IMR-90 (cell line): ENCODE measurements around the gene ZNF778. TPM values are rescaled to one million over a fixed set of nuclear protein-coding genes. Genes with fewer than 3 reads are reported as not detected.

Experiments
- MAFK ChIP-seq: IDR thresholded peaks from 2 replicates; pipeline ENCODE4 v1.6.1; 2012; ENCODE audit warnings: low read depth, low read length, improper control_type of control experiment
- USF2 ChIP-seq: fragments of 150-350 bp; IDR thresholded peaks from 2 replicates; pipeline ENCODE4 v1.6.1; 2017; ENCODE audit warnings: mild to moderate bottlenecking, antibody characterized with exemption, low read length, low read depth
- polyA plus RNA-seq, 3 experiments: library from polyadenylated mRNA; depleted of rRNA; stranded (reverse); fragments of >200 nt; gene quantifications; 2 replicates each; pipeline ENCODE4 v1.2.3, GENCODE V29; 2012; ENCODE audit warnings: low replicate concordance in 1 of 3
- total RNA-seq: library from RNA; depleted of rRNA; stranded (reverse); fragments of >200 nt; gene quantifications from 2 replicates; pipeline ENCODE4 v1.2.3, GENCODE V29; 2012
- TF ChIP-seq, protein P1 (sequence below): conservative IDR thresholded peaks from 2 replicates; pipeline ENCODE4 v1.5.1; 2012; ENCODE audit warnings: mild to moderate bottlenecking, low read depth, low read length, improper control_type of control experiment

Gene ZNF778
- total and polyA plus RNA-seq, 2 of the 4 experiments (the other 2 are of a cell fraction): 5.6 to 9.9 TPM

GRCh38 chr16:89216315-89217137, 977 bp upstream of the ZNF778 start (continued):
- TF ChIP-seq, protein P1, sequence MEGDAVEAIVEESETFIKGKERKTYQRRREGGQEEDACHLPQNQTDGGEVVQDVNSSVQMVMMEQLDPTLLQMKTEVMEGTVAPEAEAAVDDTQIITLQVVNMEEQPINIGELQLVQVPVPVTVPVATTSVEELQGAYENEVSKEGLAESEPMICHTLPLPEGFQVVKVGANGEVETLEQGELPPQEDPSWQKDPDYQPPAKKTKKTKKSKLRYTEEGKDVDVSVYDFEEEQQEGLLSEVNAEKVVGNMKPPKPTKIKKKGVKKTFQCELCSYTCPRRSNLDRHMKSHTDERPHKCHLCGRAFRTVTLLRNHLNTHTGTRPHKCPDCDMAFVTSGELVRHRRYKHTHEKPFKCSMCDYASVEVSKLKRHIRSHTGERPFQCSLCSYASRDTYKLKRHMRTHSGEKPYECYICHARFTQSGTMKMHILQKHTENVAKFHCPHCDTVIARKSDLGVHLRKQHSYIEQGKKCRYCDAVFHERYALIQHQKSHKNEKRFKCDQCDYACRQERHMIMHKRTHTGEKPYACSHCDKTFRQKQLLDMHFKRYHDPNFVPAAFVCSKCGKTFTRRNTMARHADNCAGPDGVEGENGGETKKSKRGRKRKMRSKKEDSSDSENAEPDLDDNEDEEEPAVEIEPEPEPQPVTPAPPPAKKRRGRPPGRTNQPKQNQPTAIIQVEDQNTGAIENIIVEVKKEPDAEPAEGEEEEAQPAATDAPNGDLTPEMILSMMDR: peak; percentile 78
- TF ChIP-seq USF2: peak; percentile 86
- no peak for TF ChIP-seq MAFK
